Glomerular visceral epithelial cell (primary cell): Measurements from ENCODE around the gene PA2G4.

ENCODE experiments used
- DNase-seq: peaks from one replicate; pipeline ENCODE4 v3.0.0-alpha.2; 2016; ENCODE audit errors: extremely low spot score

PA2G4 gene

DNA sequence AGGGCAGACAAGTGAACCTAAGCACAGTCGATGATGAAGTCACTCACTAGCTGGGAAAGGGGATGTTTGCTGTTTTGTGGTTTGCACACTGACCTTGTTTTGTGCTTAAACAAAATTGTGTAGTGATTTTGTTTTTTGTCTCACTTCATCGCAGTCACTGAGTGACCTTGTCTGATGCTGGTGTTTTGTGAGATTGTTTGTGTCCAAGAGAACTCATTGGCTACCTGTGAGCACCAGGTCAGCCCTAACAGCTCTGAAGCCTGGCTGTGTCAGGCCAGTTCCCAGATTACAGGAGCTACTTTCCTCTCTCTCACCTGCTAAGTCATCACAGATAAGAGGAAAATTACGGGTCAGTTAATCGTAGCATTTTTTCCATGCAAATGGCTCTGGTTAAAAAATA lies 19.8 kb downstream of the PA2G4 start:
- no peak for DNase-seq

DNA sequence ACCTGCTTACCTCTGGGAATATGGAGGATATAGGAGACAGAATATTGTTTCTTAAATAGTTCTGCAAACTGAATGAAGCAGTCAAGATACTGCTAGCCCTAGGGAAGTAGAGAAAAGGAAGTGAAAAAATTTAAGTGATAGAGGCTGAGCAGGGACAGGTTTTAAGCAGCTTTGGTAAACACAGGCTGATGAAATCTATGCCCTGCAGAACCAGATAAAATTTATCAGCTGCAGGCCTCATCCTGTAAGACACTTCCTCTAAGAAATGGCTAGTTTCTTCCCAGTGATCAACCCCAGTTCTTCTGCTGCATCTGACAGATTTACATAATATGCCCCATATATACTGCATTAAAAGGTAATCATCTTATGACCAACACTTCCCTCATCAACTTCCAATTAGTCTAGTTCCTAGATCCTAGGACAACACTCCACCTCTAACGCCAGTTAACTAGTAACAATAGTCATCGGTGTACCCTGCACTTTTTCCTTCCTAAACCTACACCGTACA lies 22.4 kb downstream of the PA2G4 start:
- no peak for DNase-seq

DNA sequence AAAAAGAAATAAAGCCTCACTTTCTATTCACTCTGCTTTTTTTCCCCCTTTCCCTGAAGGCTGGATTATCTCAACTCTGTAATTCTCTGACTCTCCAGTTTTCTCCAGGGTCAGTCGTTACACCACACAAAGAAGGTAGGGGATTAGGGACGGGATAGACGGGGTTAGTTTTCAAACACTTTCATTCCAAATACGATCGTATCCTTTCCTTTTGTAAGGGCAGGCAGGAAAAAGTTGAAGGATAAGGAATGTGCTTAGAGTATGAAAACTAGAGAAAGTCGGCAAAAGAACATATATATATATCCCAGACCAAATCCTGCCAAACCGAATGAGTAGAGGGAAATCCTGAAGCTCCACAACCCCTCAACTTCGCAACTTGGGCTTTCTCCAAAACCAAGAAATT lies 23.1 kb downstream of the PA2G4 start:
- no peak for DNase-seq

DNA sequence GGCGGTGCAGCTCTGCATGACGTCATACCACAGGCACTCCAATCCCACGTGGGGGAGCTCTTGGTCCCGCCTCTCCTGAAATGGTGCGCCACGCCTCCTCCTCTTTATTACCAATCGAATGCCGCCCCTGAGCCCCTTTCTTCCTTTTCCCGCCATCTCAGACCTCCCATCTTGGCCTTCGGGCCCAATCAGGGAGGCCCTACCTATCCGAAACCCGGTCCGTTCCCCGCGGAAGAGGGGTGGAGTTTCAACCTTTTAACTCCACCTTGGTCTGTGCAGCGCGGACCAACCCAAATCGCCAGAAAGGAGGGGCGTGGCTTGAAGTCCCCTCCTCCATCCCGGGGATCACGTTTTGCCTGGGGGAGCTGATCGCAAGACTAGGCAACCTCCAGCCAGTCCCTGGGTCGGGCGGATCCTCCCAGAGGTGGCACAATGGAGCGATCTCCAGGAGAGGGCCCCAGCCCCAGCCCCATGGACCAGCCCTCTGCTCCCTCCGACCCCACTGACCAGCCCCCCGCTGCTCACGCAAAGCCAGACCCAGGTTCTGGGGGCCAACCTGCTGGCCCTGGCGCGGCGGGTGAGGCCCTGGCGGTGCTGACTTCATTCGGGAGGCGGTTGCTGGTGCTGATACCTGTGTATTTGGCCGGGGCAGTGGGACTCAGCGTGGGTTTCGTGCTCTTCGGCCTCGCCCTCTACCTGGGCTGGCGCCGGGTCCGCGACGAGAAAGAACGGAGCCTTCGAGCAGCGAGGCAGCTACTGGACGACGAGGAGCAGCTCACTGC lies 23.7 kb downstream of the PA2G4 start, which contains the start of gene ESYT1:
ESYT1 (plus strand) TSS at position 380 of the 782 bp plus-strand sequence; CDS start at position 433, 53 bp downstream.
- peak; percentile 100 for DNase-seq

DNA sequence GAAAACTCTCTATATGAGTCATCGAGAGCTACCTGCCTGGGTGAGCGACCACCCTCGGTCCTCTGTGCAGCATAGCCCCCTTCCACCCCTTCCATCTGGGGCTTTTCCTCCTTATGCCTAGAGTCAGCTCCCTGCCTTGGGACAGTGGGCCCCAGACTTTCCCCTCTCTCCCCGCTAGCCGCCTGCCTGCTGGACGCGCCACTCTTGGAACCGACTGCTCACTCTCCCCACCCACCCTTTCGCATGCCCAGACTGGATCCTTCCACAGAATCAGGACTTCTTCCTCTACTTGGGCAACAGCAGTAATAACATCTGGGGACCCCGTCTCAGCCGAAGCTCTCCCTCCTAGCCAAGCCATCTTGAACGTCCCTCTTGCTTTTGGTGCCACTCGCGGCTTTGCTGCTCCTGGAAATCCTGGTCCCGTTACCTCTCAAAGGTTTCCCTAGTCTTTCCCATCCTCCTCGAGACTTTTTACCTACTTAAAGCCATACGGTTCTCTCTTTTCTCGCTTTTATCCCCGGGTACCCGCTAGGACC lies 24.4 kb downstream of the PA2G4 start:
- peak; percentile 16 for DNase-seq

DNA sequence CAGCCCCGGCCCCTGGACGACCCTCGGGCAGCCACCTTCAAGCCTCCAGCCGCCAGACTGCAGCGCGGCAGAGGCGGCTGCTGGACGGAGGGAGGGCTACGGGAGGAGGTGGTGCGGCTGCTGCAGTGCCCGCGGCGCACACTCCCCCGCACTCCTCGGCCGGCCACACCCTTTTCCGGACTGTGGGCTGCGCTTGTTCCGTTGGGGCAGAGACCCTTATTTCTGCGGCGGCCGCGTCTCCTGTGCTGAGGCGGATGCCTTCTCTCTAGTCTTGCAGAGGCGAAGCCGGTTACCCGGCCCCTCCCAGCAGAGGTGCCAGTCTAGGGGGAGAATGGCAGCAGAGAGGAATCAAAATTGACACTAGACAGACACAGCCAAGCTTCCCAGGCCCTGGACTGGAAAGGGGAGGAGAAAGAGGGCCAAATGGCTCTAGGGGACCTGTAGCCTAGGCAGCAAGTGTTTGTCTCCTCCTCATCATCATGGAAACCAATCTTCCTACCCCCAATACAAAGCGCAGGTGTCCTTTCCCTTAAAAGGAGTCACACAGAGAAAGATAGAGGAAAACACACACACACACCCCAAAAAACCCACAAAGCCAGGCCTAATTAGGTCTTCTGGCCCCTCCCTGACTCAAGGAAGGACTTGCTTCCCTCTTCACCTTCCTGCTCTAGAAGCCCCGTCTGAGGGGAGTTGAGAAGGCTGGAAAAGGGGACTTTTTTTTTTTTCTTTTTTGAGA lies 25.0 kb downstream of the PA2G4 start:
- peak; percentile 65 for DNase-seq

DNA sequence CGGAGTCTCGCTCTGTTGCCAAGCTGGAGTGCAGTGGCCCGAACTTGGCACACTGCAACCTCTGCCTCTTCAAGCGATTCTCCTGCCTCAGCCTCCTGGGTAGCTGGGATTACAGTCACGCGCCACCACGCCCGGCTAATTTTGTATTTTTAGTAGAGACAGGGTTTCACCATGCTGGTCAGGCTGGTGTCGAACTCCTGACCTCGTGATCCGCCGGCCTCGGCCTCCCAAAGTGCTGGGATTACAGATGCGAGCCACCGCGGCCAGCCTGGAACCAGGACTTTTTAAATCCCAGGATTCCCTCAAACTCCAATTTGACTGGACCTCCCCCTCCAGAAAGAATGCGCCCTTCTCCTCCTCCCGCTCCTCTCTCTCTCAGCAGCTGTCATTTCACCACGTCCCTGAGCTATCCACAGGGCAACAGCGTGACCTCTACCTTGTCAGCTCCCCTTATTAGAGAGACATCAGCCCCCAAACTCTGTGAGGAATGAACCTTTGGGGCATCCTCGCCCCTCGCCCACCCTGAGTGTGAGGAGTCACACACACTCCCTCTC lies 25.7 kb downstream of the PA2G4 start:
- DNase-seq, result no peak

DNA sequence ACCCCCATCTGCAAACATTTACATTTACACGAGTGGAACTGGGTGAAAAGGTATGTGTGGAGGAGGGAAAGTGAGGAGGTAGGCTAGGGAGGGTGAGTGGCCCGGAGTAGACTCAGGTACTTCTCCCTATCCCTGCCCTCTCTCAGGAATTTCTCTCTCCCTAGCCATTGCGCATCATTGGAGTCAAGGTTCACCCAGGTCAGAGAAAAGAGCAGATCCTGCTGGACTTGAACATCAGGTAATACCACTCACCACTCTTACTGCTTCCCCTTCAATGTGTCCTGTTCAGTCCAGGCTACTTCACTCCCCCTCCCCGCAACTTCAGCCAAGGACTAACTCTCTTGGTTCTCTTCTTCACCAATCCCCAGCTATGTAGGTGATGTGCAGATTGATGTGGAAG lies 26.5 kb downstream of the PA2G4 start:
- no peak for DNase-seq

DNA sequence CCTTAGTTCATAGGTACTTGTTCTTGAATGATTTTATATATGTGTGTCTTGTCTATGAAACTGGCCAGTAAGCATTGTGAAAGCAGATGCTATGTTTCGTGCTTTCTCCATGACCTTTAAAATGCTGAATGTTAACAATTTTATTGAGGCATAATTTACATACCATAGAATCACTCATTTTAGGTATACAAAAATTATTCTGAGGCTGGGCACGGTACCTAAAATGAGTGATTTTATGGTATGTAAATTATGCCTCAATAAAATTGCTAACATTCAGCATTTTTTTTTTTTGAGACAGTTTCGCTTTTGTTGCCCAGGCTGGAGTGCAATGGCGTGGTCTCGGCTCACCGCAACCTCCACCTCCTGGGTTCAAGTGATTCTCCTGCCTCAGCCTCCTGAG lies 30.5 kb downstream of the PA2G4 start:
- no peak for DNase-seq

DNA sequence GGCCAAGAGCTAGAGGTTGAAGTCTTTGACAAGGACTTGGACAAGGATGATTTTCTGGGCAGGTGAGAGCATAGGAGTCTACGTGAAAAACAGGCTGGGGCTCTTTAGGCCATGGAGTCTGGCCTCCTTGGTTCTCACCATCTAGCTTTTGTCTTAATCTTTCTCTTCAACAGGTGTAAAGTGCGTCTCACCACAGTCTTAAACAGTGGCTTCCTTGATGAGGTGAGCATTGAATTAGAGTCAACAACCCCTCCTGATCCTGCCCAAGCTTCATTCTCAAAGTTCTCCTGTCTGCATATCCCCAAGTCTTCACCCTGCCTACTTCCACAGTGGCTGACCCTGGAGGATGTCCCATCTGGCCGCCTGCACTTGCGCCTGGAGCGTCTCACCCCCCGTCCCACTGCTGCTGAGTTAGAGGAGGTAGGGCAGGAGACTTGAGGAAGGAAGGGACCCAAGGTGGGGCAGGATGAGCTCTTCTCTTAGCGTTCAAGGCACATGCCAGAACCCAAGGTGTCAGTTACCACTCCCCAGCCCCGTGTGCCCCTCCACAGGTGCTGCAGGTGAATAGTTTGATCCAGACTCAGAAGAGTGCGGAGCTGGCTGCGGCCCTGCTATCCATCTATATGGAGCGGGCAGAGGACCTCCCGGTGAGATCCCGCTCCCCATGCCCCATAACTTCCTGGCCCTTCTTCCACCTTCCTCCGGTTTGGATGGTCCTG lies 33.7 kb downstream of the PA2G4 start:
- DNase-seq, result no peak

DNA sequence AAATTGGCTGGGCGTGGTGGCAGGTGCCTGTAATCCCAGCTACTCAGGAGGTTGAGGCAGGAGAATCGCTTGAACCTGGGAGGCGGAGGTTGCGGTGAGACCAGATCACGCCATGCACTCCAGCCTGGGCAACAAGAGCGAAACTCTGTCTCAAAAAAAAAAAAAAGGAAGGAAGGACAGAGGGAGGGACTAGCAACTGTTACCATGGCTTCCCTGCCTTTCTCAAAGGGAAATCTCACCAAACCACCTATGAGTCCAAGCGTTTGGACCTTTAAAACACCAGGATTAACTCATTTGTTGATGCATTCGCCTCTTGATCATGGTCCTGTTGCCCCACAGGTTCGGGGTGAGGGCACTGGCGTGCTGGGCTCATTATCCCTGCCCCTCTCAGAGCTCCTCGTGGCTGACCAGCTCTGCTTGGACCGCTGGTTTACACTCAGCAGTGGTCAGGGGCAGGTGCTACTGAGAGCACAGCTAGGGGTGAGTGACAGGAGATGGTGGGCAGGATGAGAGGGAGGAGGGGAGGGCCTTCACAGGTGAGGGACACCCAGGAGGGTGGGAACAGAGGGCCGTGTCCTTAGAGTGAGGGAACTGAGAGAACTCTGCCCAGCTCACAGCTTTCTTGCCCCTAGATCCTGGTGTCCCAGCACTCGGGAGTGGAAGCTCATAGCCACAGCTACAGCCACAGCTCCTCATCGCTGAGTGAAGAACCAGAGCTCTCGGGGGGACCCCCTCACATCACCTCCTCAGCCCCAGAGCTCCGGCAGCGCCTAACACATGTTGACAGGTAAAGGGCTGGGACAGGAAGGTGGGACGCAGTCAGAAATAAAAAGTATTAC lies 37.8 kb downstream of the PA2G4 start:
- no peak for DNase-seq

DNA sequence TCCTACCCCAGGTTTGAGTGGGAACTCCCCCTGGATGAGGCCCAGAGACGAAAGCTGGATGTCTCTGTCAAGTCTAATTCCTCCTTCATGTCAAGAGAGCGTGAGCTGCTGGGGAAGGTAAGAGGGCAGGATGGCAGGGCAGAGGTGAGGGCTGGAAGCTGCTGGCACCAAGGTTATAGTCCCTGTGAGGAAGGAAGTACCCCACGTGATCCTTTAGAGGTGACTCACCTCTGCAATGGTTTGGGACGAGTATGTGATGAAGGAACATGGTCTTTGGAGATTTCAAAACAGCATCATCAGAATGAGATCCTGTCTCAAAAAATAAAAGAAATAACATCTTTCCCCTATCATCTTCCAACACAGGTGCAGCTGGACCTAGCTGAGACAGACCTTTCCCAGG lies 38.9 kb downstream of the PA2G4 start:
- DNase-seq, result no peak

DNA sequence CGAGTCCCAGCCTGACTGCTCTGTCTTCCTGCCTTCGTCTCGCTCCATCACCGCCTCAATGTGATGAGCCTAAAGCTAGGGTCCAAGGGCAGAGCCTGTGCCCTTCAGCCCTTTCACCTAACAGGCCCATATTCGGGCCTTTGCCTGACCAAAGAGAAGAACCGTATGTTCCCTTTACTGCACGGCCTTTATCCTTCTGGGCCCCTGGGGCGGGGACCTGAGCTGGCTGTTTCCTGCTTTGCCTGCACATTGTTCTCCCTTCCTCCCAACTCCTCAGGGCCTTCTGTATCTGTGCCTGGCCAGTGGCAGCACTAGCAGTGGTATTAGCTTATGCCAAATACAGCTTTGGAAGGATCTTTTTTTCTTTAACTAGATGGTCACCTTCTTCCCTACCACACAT lies 39.5 kb downstream of the PA2G4 start:
- DNase-seq, result no peak

DNA sequence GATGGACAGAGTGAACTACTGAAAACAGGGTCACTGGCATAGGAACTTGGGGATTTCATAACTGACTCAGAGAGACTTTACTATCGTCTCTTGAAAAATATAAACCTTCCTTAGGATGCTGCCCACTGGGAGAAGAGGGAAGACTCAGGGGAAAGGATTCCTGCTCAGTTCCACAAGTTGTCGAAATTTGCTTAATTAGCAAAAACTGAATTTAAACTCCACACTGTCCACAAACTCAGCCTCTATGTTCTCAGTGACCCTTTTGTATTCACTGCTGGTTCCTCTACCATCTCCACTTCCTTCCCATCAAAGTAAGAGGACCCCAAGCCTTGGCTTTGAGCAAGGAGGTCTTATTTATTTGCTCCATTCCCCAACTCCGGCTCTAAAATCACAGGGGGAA lies 40.9 kb downstream of the PA2G4 start:
- no peak for DNase-seq

DNA sequence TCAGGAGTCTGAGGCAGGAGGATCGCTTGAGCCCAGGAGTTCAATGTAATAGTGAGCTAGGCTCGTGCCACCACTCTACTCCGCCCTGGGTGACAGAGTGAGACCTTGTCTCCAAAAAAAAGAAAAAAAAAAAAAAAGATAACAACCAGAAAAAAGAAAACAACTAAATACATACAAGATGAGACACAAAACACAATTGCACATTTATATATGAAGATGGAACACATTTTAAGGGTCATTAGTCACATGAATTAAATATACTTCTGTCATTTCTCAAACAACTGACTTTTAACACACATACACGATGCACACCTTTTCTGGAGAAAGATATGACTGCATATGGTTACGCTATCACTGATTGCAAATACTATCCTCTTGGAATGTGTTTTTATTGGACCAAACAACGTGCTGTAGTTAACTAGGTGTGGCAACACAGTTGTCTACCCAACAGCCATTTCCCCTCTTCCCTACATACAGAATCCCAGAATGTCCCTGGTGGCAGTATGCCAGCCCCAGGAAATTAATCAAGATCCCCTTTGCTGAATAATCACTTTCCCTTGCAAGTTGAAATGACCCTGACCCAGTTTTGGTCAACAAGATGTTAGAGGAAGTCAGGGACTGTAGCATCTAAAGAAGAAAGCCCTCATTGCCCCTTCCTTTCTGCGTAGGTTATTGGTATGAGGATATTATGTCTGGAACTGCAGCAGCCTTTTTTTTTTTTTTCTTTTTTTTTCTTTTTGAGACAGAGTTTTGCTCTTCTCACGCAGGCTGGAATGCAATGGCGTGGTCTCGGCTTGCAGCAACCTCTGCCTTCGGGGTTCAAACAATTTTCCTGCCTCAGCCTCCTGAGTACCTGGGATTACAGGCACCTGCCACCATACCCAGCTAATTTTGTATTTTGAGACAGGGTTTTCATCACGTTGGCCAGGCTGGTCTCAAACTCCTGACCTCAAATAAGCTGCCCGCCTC lies 42.4 kb downstream of the PA2G4 start:
- no peak for DNase-seq

DNA sequence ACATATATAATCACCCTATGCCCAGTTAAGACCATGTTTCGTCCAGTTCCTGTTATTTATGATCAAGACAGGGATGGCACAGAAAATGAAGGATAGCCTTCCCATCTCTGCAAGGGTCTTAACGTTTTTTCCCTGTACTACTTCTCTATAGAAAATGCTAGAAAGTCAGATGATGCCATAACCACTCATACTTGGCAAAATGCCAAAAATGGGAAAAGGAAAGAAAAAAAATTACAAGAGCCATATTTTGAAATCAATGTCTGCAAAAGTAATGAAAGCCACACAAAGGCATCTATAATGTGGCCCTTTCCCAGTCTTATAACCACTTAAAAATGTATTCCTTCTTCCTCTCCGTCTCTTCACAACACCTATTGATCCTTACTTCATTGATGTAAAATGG lies 46.2 kb downstream of the PA2G4 start:
- no peak for DNase-seq

DNA sequence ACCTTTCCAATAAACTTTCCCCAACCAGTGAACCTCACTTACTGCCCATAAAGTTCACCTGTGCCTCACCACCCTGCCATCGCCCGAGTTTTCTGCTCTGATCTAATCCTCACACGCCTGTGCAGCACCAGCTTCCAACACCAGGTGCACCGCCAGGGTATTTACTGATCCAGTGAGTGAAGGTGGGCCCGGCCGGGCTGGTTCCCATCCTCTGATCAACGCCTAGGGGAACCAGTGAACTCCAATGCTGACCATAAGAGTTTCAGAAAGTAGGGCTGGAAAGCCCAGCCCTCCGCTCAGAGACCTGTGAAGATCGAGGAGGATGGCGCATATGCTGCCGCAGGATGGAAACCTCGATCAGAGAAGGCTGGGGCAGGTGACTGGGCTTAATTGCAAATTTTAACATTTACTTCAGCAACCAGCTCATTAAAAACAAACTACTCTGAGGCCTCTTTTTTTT lies 47.3 kb downstream of the PA2G4 start:
- no peak for DNase-seq

DNA sequence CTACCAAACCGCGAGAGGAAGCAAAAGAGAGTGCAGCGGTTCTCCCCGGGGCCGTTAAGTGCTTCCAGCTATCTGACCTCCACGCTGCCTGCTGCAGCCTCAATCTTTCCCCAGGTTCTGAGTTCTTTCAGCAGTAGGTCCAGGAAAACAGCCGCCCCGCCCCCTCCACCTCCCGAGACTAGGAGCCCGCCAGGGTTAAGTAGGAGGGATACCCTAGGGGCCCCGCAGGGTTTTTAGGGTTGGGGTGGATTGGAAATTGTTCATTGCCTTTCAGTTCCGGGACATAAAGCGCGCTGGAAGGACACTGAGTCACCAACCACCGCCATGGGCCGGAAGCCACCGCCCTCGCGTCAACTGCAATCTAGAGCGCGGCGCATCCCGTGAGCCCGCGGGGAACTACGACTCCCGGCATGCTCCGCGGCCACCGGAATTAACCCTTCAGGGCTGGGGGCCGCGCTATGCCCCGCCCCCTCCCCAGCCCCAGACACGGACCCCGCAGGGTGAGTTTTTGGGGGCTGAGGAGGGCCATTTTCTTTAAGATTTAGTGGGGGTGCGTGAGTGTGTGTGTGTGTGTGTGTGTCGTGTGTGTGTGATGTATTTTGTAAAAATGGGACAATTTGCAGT lies 47.9 kb downstream of the PA2G4 start, which contains the start of gene MYL6B:
MYL6B (plus strand) TSS at position 456 of the 624 bp plus-strand sequence. CDS start 1,332 bp downstream, outside the sequence.
- peak; percentile 89 for DNase-seq
